ENCODE measurements around the gene CREB5. TPM values are rescaled to one million over a fixed set of nuclear protein-coding genes. Genes with fewer than 3 reads are reported as not detected.

CREB5 gene
- total RNA-seq, 1 experiment from 2014 or later: 1.3 TPM

- no peaks in the 10 kb centered on the region for H3K36me3 Mint-ChIP-seq
- DNase-seq (ENCODE audit: low spot score) (no peak), ATAC-seq (no peak)
- H3K27me3 Mint-ChIP-seq (ENCODE audit: low read depth): peaks cover 28% of the 10 kb centered on the region
- ChIA-PET CTCF (interaction anchor here (1.7 kb wide), 1 partner anchor 11 kb away, joined by 4 read pairs; no protein-coding TSS in a partner anchor), POLR2A (no interaction called here)
- peaks cover 16% of the 10 kb centered on the region for H3K4me1 Mint-ChIP-seq
- no peak overlapping the region for H3K4me3 Mint-ChIP-seq
- no peaks in the 10 kb centered on the region for H3K9me3 Mint-ChIP-seq
- TF ChIP-seq CREB1 (CRISPR knock-in tag; IDR thresholded peaks at IDR 0.05): no peak
- TF ChIP-seq ATF3 (CRISPR knock-in tag; conservative IDR thresholded peaks at IDR 0.05): no peak
- no peak for TF ChIP-seq NFYB (CRISPR knock-in tag; conservative IDR thresholded peaks at IDR 0.05; ENCODE audit: low read depth)
- no peak for TF ChIP-seq TEAD1 (CRISPR knock-in tag; IDR thresholded peaks at IDR 0.05)
- H3K27ac Mint-ChIP-seq: no peak overlapping the region
Observed at GRCh38 chr7:28798274-28798673, 386.0 kb downstream of the CREB5 start.

GRCh38 chr7:28799619-28800018, 387.3 kb downstream of the CREB5 start:
- DNase-seq (ENCODE audit: low spot score) (no peak), ATAC-seq (no peak)
- POLR2A ChIA-PET: no interaction called here
- Mint-ChIP-seq H3K4me1 (peaks cover 4% of the 10 kb centered on the region), H3K27ac (no peak overlapping the region), H3K9me3 (no peaks in the 10 kb centered on the region), H3K4me3 (no peak overlapping the region), H3K36me3 (no peaks in the 10 kb centered on the region), H3K27me3 (ENCODE audit: low read depth) (peaks cover 17% of the 10 kb centered on the region)
- CTCF ChIA-PET: interaction anchor here (0.5 to 1.7 kb wide), 3 partner anchors 10 to 709 kb away, joined by 3 to 4 read pairs (median 3); no protein-coding TSS in a partner anchor
- TF ChIP-seq NFE2L1 (CRISPR knock-in tag; IDR thresholded peaks at IDR 0.05): no peak
- no peak for TF ChIP-seq ZNF232 (CRISPR knock-in tag; IDR thresholded peaks at IDR 0.05)

DNA sequence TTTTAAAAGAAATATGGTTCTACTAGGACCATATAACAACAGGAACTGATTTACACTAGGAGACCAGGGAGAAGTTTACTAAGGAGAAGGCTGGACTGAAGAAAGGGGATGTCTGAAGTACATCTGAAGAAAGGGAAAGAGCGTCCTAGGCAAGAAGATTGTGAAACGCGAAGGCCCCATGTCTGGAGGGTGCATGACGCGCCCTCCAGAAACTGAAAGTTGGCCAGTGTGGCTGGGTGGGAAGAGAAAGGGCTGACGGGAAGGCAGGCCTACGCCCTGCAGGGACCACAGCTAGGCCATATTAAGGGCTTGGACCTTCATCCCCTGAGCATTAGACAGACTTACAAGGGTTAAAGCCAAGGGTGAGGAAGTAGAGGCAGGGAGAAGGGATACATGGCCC, 387.8 kb downstream of the CREB5 start:
- ATAC-seq: no peak
- Mint-ChIP-seq H3K9me3 (no peaks in the 10 kb centered on the region), H3K36me3 (no peaks in the 10 kb centered on the region), H3K27ac (no peak overlapping the region), H3K4me3 (no peak overlapping the region), H3K4me1 (peaks cover 2% of the 10 kb centered on the region; the same call in 1 of the 2 replicates), H3K27me3 (ENCODE audit: low read depth) (peaks cover 11% of the 10 kb centered on the region)
- TF ChIP-seq ZNF416 (CRISPR knock-in tag; IDR thresholded peaks at IDR 0.05): no peak
- TF ChIP-seq, protein P1, sequence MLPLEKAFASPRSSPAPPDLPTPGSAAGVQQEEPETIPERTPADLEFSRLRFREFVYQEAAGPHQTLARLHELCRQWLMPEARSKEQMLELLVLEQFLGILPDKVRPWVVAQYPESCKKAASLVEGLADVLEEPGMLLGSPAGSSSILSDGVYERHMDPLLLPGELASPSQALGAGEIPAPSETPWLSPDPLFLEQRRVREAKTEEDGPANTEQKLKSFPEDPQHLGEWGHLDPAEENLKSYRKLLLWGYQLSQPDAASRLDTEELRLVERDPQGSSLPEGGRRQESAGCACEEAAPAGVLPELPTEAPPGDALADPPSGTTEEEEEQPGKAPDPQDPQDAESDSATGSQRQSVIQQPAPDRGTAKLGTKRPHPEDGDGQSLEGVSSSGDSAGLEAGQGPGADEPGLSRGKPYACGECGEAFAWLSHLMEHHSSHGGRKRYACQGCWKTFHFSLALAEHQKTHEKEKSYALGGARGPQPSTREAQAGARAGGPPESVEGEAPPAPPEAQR (CRISPR knock-in tag; IDR thresholded peaks at IDR 0.05): no peak
- TF ChIP-seq NFE2L1 (CRISPR knock-in tag; IDR thresholded peaks at IDR 0.05): no peak
- TF ChIP-seq FOXP1 (CRISPR knock-in tag; IDR thresholded peaks at IDR 0.05; ENCODE audit: borderline replicate concordance): no peak
- TF ChIP-seq, protein P2, sequence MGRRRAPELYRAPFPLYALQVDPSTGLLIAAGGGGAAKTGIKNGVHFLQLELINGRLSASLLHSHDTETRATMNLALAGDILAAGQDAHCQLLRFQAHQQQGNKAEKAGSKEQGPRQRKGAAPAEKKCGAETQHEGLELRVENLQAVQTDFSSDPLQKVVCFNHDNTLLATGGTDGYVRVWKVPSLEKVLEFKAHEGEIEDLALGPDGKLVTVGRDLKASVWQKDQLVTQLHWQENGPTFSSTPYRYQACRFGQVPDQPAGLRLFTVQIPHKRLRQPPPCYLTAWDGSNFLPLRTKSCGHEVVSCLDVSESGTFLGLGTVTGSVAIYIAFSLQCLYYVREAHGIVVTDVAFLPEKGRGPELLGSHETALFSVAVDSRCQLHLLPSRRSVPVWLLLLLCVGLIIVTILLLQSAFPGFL (CRISPR knock-in tag; IDR thresholded peaks at IDR 0.05; ENCODE audit: borderline replicate concordance): no peak
- no peak for TF ChIP-seq JUN (CRISPR knock-in tag; IDR thresholded peaks at IDR 0.05)
- no peak for TF ChIP-seq KAT7 (CRISPR knock-in tag; IDR thresholded peaks at IDR 0.05; ENCODE audit: borderline replicate concordance)
- no peak for TF ChIP-seq ZNF317 (CRISPR knock-in tag; IDR thresholded peaks at IDR 0.05; ENCODE audit: borderline replicate concordance, low read depth)
- no peak for TF ChIP-seq OVOL2 (CRISPR knock-in tag; IDR thresholded peaks at IDR 0.05; ENCODE audit: borderline replicate concordance)
- no peak for TF ChIP-seq NR3C1 (CRISPR knock-in tag; conservative IDR thresholded peaks at IDR 0.05; ENCODE audit: low read depth)
- TF ChIP-seq ZNF281 (CRISPR knock-in tag; IDR thresholded peaks at IDR 0.05): no peak
- no peak for TF ChIP-seq ZNF263 (CRISPR knock-in tag; IDR thresholded peaks at IDR 0.05; ENCODE audit: low read depth)
- TF ChIP-seq, protein P3, sequence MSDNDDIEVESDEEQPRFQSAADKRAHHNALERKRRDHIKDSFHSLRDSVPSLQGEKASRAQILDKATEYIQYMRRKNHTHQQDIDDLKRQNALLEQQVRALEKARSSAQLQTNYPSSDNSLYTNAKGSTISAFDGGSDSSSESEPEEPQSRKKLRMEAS (CRISPR knock-in tag; IDR thresholded peaks at IDR 0.05): no peak
- TF ChIP-seq CREM (CRISPR knock-in tag; IDR thresholded peaks at IDR 0.05): no peak
- no peak for TF ChIP-seq NFYB (CRISPR knock-in tag; conservative IDR thresholded peaks at IDR 0.05; ENCODE audit: low read depth)
- no peak for TF ChIP-seq IRF2 (CRISPR knock-in tag; IDR thresholded peaks at IDR 0.05; ENCODE audit: borderline replicate concordance, low read depth)
- no peak for TF ChIP-seq ZNF232 (CRISPR knock-in tag; IDR thresholded peaks at IDR 0.05)
- POLR2A ChIA-PET: no interaction called here
- no peak for DNase-seq (ENCODE audit: low spot score)
- CTCF ChIA-PET: interaction anchor here (1.7 kb wide), 1 partner anchor 9 kb away, joined by 4 read pairs; no protein-coding TSS in a partner anchor
